ENCODE measurements around the gene RHOH. TPM values are rescaled to one million over a fixed set of nuclear protein-coding genes. Genes with fewer than 3 reads are reported as not detected.

Gene RHOH
- total RNA-seq, 4 donors from 2014 or later = 0.67 to 2.7 (median 1.4) TPM

DNA sequence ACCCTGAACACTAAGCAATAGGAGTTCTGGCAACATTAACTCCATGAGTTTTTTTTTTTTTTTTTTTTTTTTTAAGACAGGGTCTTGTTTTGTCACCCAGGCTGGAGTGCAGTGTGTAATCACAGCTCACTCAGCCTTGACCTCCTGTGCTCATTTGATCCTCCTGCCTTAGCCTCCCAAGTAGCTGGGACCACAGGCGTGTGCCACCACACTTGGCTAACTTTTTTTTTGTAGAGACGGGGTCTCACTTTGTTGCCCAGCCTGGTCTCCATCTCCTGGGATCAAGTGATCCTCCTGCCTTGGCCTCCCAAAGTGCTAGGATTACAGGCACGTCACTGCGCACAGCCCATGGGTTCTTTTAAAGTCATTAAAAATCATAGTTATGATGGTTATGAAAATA is 5.1 kb downstream of the RHOH start:
- TF ChIP-seq, protein P1, sequence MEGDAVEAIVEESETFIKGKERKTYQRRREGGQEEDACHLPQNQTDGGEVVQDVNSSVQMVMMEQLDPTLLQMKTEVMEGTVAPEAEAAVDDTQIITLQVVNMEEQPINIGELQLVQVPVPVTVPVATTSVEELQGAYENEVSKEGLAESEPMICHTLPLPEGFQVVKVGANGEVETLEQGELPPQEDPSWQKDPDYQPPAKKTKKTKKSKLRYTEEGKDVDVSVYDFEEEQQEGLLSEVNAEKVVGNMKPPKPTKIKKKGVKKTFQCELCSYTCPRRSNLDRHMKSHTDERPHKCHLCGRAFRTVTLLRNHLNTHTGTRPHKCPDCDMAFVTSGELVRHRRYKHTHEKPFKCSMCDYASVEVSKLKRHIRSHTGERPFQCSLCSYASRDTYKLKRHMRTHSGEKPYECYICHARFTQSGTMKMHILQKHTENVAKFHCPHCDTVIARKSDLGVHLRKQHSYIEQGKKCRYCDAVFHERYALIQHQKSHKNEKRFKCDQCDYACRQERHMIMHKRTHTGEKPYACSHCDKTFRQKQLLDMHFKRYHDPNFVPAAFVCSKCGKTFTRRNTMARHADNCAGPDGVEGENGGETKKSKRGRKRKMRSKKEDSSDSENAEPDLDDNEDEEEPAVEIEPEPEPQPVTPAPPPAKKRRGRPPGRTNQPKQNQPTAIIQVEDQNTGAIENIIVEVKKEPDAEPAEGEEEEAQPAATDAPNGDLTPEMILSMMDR (IDR thresholded peaks at IDR 0.05) = no peak
- no peak for TF ChIP-seq POLR2A (IDR thresholded peaks at IDR 0.05)
- intact Hi-C loops (cut with DNase I) = no loop called here
- Histone ChIP-seq H3K4me3 (replicated peaks in 1 of 3) (no peak overlapping the region), H3K4me1 (no peaks in the 10 kb centered on the region), H3K27ac (no peak overlapping the region), H3K36me3 (no peaks in the 10 kb centered on the region), H3K27me3 (no peaks in the 10 kb centered on the region), H3K9me3 (no peaks in the 10 kb centered on the region)
- DNase-seq = no peak
- 97 to 98% methylated on average over 4 of the region's 4 CpGs for WGBS, 2 donors

- Histone ChIP-seq H3K4me1 (no peaks in the 10 kb centered on the region), H3K36me3 (no peaks in the 10 kb centered on the region), H3K27me3 (no peaks in the 10 kb centered on the region), H3K4me3 (replicated peaks in 1 of 3) (no peak overlapping the region), H3K27ac (no peak overlapping the region), H3K9me3 (no peaks in the 10 kb centered on the region)
- no peak for DNase-seq
- TF ChIP-seq, protein P1 (IDR thresholded peaks at IDR 0.05) = no peak
- no peak for TF ChIP-seq POLR2A (IDR thresholded peaks at IDR 0.05)
- intact Hi-C loops (cut with DNase I) = no loop called here
- 86 to 94% methylated on average over 3 of the region's 3 CpGs for WGBS, 2 donors
Measured at GRCh38 chr4:40202474-40202873, 5.6 kb downstream of the RHOH start.

DNA sequence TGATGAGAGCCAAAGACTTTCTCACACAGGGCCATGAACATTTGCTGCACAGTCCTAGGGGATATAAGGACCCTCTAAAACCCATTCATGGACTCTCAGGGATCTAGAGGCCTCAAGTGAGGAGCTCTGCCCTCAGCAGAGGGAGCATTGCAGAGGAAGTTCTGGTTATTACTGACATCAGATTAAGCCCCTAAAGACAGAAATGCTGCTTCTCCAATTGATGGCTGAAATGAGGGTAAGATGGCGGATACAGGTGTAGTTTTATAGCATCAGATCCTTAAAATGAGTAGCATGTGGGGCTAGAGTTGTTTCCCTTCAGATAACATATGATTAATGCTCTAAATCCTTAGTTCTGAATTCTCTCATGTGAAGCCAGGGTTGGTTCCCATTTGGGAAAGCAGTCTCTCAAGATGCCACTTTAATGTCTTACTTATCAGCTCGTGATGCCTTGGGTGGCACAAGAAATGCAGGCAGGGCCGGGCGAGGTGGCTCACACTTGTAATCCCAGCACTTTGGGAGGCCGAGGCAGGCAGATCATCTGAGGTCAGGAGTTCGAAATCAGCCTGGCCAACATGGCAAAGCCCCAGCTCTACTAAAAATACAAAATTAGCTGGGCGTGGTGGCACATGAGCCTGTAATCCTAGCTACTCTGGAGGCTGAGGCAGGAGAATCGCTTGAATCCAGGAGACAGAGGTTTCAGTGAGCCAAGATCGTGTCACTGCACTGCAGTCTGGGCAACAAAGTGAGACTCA is 7.9 kb downstream of the RHOH start:
- Histone ChIP-seq H3K9me3 (no peaks in the 10 kb centered on the region), H3K27ac (no peak overlapping the region), H3K4me3 (replicated peaks in 1 of 3) (no peak overlapping the region), H3K36me3 (no peaks in the 10 kb centered on the region), H3K27me3 (no peaks in the 10 kb centered on the region), H3K4me1 (no peaks in the 10 kb centered on the region)
- 83 to 90% methylated on average over 9 of the region's 9 CpGs for WGBS, 2 donors
- intact Hi-C loops (cut with DNase I) = no loop called here
- DNase-seq = no peak
- no peak for TF ChIP-seq POLR2A (IDR thresholded peaks at IDR 0.05)
- TF ChIP-seq, protein P1 (IDR thresholded peaks at IDR 0.05) = no peak

GRCh38 chr4:40205259-40206198 is 8.7 kb downstream of the RHOH start:
- Histone ChIP-seq H3K4me3 (replicated peaks in 1 of 3) (no peak overlapping the region), H3K4me1 (no peaks in the 10 kb centered on the region), H3K27me3 (no peaks in the 10 kb centered on the region), H3K27ac (no peak overlapping the region), H3K9me3 (no peaks in the 10 kb centered on the region), H3K36me3 (no peaks in the 10 kb centered on the region)
- TF ChIP-seq POLR2A (IDR thresholded peaks at IDR 0.05) = no peak
- TF ChIP-seq, protein P1 (IDR thresholded peaks at IDR 0.05) = no peak
- DNase-seq = no peak
- WGBS, 2 donors = 82 to 84% methylated on average over 6 of the region's 6 CpGs
- intact Hi-C loops (cut with DNase I) = no loop called here

- intact Hi-C loops (cut with DNase I) = no loop called here
- Histone ChIP-seq H3K4me1 (no peaks in the 10 kb centered on the region), H3K4me3 (replicated peaks in 1 of 3) (no peak overlapping the region), H3K36me3 (no peaks in the 10 kb centered on the region), H3K9me3 (no peaks in the 10 kb centered on the region), H3K27me3 (no peaks in the 10 kb centered on the region), H3K27ac (no peak overlapping the region)
- WGBS, 2 donors = 63 to 64% methylated on average over 2 of the region's 2 CpGs
- DNase-seq = no peak
- no peak for TF ChIP-seq POLR2A (IDR thresholded peaks at IDR 0.05)
- TF ChIP-seq, protein P1 (IDR thresholded peaks at IDR 0.05) = no peak
Measured at GRCh38 chr4:40206426-40206825, 9.6 kb downstream of the RHOH start.
